ENCODE data around the gene SCGB1A1. TPM values are rescaled to one million over a fixed set of nuclear protein-coding genes. Genes with fewer than 3 reads are reported as not detected.
"Not testable (repeated sequence)": the region's sequence is repeated elsewhere in the genome, so short reads cannot be mapped to it uniquely, and the experiment has no call there.

Gene SCGB1A1
- total RNA-seq, 1 donor from 2014 or later = not detected

- DNase-seq; H3K27me3 ChIP-seq (ENCODE audit: low read depth); H3K9me3 ChIP-seq (replicated peaks); H3K36me3 ChIP-seq; H3K27ac ChIP-seq (replicated peaks); intact Hi-C loops (cut with micrococcal nuclease); H3K4me3 ChIP-seq: not testable (repeated sequence)
- TF ChIP-seq CTCF (IDR thresholded peaks at IDR 0.05; ENCODE audit: borderline replicate concordance) = peak; percentile 62
- H3K4me1 ChIP-seq = peaks cover 11% of the 10 kb centered on the region
Observed at GRCh38 chr11:62378459-62379063, 40.3 kb upstream of the SCGB1A1 start.

- intact Hi-C loops (cut with micrococcal nuclease); H3K4me3 ChIP-seq; DNase-seq; H3K27ac ChIP-seq (replicated peaks); H3K36me3 ChIP-seq; H3K9me3 ChIP-seq (replicated peaks); H3K27me3 ChIP-seq (ENCODE audit: low read depth): not testable (repeated sequence)
- H3K4me1 ChIP-seq = peaks cover 11% of the 10 kb centered on the region
Observed at GRCh38 chr11:62379586-62379985, 39.2 kb upstream of the SCGB1A1 start.

GRCh38 chr11:62380821-62381245 is 38.0 kb upstream of the SCGB1A1 start:
- intact Hi-C loops (cut with micrococcal nuclease) = loop anchor here (10.0 kb wide), 1 partner anchor 314 kb away; no protein-coding TSS in a partner anchor
- TF ChIP-seq CTCF (IDR thresholded peaks at IDR 0.05; ENCODE audit: borderline replicate concordance) = peak; percentile 90
- not testable (repeated sequence) for H3K27me3 ChIP-seq (ENCODE audit: low read depth); H3K9me3 ChIP-seq (replicated peaks); H3K36me3 ChIP-seq; H3K27ac ChIP-seq (replicated peaks)
- peaks cover 11% of the 10 kb centered on the region for H3K4me1 ChIP-seq
- peak; percentile 27 for DNase-seq
- H3K4me3 ChIP-seq = peak overlapping the region; percentile 6

GRCh38 chr11:62383822-62384221 is 35.0 kb upstream of the SCGB1A1 start:
- no peak for DNase-seq
- H3K27me3 ChIP-seq (ENCODE audit: low read depth) = no peaks in the 10 kb centered on the region
- H3K9me3 ChIP-seq (replicated peaks) = no peaks in the 10 kb centered on the region
- H3K27ac ChIP-seq (replicated peaks) = no peak overlapping the region
- peaks cover 7% of the 10 kb centered on the region for H3K4me1 ChIP-seq
- TF ChIP-seq CTCF (IDR thresholded peaks at IDR 0.05; ENCODE audit: borderline replicate concordance) = no peak
- H3K4me3 ChIP-seq = no peak overlapping the region
- intact Hi-C loops (cut with micrococcal nuclease) = loop anchor here (10.0 kb wide), 1 partner anchor 311 kb away; no protein-coding TSS in a partner anchor
- H3K36me3 ChIP-seq = no peaks in the 10 kb centered on the region

- not testable (repeated sequence) for DNase-seq; H3K36me3 ChIP-seq; H3K27ac ChIP-seq (replicated peaks); H3K4me1 ChIP-seq; H3K4me3 ChIP-seq; H3K9me3 ChIP-seq (replicated peaks); H3K27me3 ChIP-seq (ENCODE audit: low read depth)
- intact Hi-C loops (cut with micrococcal nuclease) = loop anchor here (10.0 kb wide), 1 partner anchor 309 kb away; no protein-coding TSS in a partner anchor
Observed at GRCh38 chr11:62386083-62386482, 32.8 kb upstream of the SCGB1A1 start.

GRCh38 chr11:62387381-62387780 is 31.5 kb upstream of the SCGB1A1 start:
- TF ChIP-seq CTCF (IDR thresholded peaks at IDR 0.05; ENCODE audit: borderline replicate concordance) = no peak
- Histone ChIP-seq H3K27me3 (ENCODE audit: low read depth) (no peaks in the 10 kb centered on the region), H3K9me3 (replicated peaks) (no peaks in the 10 kb centered on the region), H3K4me3 (no peak overlapping the region), H3K4me1 (no peaks in the 10 kb centered on the region), H3K36me3 (no peaks in the 10 kb centered on the region), H3K27ac (replicated peaks) (no peak overlapping the region)
- no peak for DNase-seq
- intact Hi-C loops (cut with micrococcal nuclease) = loop anchor here (10.0 kb wide), 1 partner anchor 307 kb away; no protein-coding TSS in a partner anchor
